Measurements from ENCODE around the gene C2orf92.
"Not testable (repeated sequence)": the region's sequence is repeated elsewhere in the genome, so short reads cannot be mapped to it uniquely, and the experiment has no call there.

Gene C2orf92

DNA sequence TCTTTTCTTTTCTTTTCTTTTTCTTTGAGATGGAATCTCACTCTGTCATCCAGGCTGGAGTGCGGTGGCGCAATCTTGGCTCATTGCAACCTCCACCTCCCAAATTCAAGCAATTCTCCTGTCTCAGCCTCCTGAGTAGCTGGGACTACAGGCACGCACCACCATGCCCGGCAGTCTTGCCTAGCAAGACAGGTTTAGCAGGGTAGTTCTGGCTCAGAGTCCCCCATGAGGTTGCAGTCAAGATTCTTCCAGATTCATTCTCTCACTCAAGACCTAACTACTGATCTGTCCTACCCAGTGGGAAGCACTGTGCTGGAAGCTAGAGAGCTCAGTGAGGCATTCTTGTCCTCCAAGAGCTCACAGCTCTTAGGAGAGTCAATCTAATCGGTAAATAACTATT lies 26.2 kb downstream of the C2orf92 start:
- DNase-seq: no peak

DNA sequence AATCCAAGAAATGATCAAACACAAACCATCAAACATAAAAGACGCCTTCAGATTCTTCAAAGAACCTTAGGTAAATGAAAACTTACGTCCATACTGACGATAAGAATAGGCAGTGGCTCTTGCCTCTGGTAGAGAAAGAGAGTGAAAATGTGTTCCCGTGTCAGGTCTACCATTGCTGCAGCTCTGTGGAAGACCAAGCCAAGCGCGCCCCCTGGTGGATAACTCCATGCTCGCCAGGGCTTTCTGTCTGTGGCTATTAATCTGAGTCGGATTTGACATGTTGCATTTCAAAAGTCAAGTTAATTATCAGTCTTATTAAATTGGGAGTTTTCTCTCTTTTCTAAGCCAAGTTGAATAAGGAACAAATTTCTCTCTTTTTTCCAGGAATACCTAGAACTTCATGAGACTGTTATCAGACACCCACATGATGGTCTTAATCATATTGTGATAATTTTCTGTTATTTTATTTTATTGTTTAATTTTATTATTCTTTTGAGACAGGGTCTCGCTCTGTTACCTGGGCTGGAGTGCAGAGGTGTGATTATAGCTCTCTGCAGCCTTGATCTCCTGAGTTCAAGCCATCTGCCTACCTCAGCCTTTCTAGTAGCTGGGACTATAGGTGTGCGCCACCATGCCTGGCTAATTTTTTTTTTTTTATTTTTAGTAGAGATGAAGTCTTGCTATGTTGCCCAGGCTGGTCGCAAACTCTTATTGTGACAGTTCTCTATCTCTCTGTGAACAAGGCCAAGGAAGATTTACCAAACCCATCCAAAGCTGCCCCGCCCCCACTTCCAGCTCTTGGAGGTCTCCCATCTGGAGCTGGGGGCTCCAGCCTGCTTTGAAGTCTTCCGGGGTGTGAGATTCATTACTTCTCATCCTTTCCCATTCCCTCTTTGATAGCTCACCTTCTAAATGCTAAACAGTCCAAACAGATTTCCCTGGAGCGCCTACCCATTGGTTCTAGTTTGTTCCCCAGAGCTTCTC lies 28.0 kb downstream of the C2orf92 start:
- DNase-seq: peak; percentile 52

DNA sequence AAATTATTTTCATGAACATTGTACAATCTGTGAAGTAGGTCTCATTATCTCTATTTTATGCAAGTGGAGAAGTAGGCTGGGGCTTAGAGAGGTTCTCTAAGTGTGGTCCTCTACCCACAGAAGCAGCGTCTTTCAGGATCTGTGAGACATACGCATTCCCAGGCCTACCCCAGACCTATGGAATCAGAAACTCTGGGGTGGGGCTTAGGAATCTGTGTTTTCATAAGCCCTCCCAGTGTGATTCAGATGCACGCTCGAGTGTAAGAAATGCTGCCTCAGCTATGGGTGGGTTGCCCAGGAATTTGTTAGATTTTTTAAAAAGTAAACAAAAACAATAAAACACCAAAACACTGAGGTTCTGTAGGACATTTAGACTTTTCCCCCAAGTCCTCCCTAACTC lies 29.0 kb downstream of the C2orf92 start:
- DNase-seq: no peak

DNA sequence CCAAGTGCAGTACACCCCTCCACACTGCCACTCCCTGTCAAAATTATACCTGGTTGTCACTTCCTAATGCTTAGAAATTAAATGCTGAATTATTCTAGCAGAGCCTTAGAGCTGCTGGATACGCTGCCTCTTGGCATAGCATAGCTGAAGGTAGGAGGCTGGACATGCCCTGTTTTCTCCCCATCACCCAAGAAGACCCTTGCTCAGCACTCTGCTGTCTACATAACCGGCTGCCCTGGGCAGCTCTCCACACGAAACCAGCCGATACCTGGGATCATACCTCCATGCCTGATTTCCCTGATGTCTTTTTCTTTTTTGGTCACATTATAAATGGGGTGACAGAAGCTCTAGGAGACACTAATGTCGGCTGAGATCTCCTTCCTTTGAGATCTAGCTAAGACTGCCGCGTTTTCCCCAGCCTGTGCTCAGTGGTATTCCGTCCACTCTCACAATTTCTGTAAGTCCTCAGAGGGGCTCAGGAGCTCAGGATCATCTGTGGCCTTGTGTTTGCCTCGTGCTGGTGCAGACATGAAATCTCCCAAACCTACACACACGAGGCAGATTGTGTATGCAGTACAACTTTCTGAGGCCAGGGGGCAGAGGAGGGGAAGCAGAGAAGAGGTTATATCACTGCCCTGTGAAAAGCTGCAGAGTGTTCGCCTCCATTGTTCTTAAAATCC lies 30.4 kb downstream of the C2orf92 start:
- DNase-seq: no peak

DNA sequence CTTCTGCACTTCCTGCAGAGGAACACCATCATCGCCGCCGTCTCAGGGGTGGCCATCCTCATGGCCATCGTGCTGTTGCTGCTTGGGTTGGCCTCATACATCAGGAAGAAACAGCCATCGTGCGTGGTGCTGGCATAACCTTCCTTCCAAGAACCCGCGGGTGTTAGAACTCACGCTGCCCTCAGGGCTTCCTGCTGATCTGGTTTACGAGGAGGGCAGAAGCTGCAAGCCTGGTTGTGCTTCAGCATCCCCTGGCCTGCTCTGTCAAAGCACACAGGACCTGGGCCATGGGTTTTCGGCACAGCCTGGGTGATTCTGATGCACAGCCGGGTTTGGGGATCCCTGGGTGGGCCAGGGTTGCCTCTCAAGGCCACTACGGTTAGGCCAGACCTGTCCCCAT lies 31.7 kb downstream of the C2orf92 start:
- no peak for DNase-seq

DNA sequence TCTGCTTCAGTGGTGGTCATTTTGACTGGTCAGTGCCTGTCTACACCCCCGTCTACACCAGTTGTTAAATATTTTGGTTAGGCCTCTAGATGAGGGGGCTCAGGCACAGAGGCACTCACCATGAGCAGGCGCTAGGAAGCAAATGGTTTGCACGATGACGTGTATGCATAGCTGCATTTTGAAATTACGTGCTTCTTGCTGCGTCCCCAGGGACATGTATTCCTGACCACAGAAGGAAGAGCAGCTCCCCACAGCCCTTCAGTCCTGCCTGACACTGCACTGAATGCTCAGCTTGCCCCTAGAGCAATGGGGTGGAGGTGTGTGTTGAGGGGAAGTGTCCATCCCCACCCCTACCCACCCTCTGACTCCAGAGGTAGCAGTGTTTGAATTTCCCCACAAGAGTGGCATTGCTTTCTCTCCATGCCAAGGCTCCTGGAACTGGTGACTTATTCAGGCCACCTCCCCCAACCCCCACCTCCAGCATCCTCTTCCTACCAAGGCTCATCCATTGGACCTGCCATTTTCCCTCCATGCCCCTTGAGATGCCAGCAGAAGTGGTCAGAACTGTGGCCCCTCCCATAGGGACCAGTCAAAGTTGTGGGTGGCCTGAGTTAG lies 32.4 kb downstream of the C2orf92 start:
- DNase-seq: no peak

DNA sequence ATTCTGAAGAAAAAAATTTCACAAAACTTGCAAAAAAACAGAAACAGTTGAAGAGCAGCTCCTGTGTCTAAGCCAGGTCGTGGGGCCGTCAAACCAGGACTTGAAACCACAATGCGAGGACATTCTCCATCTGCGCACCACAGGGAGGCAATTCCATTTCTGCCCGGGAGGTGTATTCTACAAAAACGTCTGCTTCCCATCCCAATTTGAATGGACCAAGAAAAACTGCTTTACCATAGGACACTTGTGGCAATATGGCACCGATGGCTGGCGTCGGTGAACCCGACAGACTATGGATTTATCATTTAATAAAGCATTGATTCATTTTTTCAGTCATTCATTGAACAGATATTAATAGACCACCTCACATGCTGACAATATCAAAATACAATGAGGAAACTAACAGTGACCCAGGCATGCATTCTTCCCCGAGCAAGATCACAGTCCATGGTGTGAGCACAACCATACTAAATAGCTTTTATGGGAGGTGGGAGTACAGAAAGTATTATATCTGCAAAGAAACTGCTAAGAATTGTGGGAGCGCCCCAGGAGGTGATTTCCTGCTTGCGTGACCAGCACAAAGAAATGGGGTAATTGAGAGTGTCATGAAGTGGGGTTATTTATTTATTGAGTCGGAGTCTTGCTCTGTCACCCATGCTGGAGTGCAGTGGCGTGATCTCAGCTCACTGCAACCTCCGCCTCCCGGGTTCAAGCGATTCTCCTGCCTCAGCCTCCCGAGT lies 33.4 kb downstream of the C2orf92 start:
- no peak for DNase-seq

DNA sequence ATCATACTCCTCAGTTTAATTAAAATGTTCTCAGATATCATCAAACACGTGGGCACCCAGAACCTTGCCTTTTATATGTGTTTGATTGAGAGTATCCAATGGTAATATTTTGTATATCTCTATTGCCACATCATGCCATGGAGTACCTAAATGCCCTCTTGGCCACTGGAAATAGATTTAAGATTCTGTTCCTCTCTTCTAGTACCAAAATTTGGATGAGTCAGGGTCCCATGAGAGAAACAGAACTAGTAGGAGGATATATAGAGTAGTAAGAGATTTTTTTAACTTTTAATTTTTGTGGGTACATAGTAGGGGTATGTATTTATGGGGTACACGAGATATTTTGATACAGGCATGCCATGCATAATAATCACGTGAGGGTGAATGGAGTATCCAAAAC lies 34.2 kb downstream of the C2orf92 start:
- DNase-seq: no peak

DNA sequence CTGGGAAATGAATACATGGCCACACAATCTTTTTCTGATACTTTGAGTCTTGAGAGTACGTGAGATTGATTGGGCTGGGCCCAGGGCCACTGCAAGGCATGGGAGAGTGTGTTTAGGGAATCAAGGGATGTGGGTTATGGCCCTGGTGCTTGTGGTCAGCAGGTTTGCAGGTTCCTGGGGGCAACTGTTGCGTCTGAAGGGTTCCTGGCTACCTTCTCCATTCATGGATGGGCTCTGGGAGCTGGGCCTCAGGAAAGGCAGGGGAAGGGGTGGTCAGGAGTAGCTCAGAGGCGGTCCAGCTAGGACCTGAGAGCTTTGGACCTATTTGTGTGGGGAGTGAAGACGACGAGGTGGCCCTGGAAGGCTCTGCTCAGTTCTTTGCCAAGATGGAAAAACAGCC lies 35.5 kb downstream of the C2orf92 start:
- DNase-seq: no peak

DNA sequence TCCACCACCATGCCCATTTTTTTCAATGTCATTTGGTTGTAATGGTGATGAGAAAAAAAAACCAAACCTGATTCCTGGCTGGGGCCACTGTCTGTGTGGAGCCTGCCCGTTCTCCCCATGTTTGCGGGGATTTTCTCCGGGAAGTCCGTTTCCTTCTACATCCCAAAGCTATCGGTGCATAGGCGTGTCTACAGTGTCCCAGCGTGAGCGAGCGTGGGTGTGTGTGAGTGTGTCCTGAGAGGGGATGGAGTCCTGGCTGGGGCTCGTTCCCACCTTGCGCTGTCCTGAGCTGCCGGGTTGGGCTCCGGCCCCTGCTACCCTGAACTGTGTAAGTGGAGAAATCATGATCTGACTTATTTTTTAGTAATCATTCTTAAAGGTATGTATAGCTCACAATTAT lies 36.6 kb downstream of the C2orf92 start:
- no peak for DNase-seq

DNA sequence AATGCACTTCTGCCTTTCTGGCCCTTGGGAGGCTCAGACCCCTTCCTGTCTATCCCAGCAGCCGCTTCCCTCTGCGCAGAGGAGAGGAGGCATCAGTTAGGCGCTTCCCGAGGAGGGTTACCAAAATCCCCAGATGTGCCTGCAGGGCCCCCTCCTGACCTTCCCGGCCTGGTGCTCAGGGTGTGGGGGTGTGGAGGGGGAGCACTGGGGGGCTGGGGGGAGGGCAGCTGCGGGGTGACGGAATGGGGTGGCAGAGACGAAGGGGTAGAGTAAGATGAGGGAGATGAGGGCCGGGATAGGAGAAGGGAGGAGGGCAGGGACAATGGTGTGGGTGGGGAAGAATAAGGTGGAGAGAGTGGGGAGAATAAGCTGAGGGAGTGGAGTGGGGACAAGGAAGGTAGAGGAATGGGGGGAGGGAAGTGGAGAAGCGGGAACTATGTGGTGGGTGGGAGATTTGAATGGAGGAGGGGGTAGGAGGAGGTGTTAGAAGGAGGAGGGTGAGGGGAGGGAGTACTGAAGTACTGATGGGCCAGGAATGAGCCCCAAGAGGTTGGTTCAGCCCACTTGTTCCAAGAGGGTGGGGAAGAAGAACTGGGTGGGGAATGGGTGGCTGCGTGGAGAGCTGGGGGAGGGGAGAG lies 37.3 kb downstream of the C2orf92 start:
- no peak for DNase-seq

DNA sequence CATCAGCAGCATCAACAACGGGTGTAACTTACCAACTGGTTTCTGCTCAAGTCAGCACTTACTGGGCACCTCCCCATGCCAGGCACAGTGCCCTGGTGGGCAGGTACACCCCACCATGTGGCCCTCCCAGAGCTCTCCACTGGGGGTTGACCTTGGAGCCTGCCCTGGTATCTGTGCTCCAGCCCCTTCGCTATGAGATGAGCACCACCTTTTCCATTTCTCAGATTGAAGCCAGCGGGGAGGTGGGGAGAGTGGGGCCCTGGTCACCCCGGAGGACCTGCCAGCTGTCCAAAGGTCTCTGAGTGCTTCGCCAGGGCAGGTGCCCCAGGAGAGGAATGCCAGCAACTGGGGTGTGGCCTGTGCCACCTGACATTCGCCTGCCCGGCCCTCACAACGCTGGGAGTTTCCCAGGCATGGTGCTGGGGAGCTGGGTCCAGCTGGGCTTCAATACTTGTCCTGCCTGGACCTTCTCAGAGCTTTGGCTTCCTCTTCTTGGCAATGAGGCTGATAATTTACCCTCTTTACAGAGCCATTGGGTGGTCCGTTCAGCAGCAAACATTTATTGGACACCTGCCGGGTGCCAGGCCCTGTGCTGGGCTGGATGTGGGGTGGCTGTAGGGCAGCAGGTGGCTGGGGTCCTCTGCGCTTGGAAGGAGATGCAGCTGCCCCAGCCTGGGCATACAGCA lies 38.0 kb downstream of the C2orf92 start:
- no peak for DNase-seq

DNA sequence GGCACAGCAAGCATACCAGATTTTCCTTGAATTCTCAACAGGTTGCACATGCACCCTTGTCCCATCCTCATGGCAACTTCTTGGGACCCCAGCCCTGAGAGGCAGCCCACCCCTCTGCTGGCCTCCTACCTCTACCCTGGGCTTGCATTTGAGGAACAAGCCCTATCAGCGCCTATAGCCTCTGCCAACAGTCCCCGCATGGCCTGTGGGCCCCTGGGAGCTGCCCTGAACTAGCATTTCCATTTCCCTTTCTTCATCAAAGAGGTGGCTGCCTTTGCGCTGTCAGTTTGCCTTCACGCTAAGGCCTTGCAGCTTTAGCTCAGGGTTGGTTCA lies 38.5 kb downstream of the C2orf92 start:
- no peak for DNase-seq

DNA sequence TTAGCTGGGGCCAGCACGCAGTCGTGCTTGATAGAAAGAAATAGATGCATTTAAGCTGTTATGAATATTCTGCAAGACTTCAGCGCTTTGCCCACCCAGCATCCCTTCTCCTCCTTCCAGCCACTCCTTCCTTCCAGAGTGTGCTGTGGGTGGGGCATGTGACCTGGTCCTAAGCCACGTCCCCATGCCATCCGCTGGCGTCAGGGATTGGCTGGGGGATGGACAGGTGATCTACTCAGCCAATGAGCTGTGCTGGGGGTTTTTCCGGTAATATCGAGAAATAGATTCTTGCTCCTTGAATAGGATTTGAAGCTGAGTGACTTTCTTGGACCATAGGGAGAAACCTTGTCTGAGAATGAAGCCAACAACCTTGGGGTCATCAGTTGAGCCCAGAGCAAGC lies 39.1 kb downstream of the C2orf92 start:
- DNase-seq: no peak

DNA sequence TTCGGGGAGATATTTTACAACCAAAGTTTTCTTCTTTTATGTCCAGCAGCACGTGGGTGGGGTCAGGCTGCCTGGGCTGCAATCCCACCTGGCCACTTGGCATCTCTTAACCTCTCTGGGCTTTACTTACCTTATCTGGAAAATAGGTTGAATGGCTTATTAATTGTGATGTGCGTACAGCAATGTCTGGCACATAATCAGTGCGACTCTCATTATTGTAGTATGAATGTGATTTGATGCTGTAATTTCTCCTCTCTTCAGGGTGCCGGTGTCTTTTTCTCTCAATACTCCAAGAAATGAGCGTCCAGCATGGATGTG lies 41.8 kb downstream of the C2orf92 start:
- DNase-seq: no peak

DNA sequence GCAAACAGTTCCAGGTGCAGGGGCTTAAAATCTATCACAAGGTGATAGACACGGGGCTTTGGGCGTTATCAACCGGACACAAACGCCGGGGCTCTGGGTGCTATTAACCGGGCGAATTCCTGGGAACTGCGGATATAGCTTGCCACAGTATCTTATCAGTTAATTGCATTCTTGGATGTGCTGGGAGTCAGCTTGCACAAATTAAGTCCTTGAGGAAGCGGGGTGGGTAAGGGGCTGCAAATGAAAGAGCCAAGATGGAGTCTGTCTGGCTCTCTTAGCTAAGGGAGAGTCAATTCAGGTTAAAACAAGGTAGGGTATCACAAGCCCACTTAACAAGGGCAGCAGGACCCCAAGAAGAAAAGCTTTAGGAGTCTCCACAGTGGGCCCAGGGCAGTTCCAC lies 42.7 kb downstream of the C2orf92 start:
- DNase-seq: not testable (repeated sequence)

DNA sequence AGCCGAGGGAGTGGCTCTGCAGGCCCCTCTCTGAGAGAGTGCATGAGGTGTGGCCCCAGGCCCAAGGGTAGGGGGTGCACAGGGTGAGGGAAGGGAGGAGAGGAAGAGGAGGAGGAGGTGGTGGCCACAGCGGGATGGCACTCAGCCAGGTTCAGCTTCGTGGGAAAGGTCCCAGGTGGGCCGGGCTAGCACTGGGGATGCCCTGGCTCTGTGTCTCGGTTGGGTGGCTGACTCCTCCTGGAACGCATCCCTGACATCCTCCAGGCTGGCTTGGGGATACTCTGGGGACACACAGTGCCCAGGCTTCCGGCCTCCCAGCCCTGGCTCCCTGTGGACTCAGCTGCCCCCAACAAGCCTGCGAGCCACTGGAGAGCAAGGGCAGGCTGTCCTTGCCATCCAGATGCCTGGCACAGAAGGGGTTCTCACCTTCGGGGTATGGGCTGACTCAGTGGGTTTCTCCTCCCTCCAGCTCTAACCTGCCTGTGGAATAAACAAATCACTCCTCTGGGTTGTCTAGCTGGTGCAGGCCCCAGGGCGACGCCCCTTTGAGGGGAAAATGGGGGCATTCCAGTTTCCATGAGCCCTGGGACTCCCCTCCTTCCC lies 43.3 kb downstream of the C2orf92 start:
- DNase-seq: no peak

DNA sequence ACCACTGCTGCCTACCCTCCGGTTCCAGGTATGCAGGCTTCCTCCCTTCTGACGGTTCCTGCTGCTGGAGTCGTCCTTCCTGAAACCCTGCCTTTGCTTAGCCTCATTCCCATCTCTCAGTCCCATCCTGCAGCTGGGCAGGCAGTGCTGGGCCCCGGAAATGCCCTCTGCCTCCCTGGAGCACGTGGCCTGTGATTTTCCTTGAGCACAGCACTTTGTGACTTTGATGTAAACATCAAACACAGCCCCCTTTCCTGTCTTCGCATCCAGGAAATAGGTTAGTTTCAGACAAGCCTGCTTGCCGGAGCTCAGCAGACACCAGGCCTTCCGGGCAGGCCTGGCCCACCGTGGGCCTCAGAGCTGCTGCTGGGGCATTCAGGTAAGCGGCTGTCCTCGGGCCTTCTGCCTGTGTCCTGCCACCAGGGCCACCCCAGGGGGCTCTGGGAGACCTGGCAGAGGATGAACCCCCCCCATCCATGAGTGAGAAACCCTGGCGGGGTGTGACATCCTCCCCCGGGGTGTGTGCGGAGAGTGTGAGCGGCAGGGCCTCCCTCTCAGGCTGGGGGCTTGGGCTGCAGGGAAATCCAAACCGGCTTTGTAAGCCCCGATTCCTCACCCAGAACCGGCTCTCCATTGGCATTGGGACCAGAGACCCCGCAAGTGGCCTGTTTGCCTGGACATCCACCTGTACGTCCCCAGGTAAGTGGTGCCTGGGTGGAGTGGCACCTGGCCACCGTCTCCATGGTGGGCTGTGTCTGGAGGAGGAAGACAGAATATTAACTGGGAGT lies 44.0 kb downstream of the C2orf92 start, which contains the start of gene ZAP70:
Gene ZAP70, plus strand, starts transcription at position 281 of the 788 bp plus-strand sequence. CDS start 10,461 bp downstream, outside the sequence.
- no peak for DNase-seq

DNA sequence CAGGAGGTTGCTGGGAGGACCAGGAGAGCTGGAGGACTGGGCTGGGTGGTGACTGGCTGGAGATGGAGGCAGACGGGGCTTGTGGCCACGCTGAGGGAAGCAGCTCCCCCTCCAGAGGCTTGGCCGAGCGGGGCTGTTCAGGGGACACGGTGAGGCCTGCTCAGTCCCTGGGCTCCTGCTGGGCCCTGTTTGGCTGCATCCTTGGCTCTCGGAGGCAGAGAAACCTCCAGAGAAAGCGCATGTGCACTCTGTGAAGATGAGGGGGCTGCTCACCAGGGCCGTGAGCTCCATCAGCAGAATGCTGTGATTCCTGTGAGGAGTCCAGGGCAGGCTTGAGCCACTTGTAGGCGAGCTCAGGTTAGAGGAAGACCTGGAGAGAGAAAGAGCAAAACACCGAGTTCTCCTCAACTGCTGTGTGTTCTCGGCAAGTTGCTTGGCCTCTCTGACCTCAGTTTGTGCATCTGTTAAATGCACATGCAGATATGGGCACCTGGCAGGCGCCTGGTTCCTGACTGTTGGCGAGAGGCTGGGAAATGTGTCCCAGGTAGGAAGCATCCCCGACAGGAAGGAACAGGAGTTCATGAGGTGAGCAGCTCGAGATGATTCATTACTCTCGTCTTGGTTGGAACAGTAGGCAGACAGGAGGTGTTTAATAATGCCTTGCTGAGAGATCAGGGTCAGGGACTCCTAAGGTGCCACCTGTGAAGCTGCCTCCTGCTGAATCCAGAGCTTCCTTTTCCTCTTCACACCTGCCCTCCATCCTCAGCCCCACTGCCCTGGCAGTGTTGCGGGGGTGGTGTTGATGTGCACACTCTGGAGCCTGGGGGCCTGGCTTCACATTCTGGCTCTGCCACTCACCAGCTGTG lies 44.8 kb downstream of the C2orf92 start:
- no peak for DNase-seq

Data from 8988T (cell line).